Caki2 (cell line): Measurements from ENCODE around the gene SCN11A. TPM values are rescaled to one million over a fixed set of nuclear protein-coding genes. Genes with fewer than 3 reads are reported as not detected.

Experiments used
- DNase-seq: peaks from one replicate; pipeline ENCODE4 v3.0.0-alpha.2; 2015; ENCODE audit warnings: low read depth
- in situ Hi-C: cut with HindIII; loops from 2 replicates; pipeline ENCODE4 v1.10.0; 2016; ENCODE audit warnings: low sequenced_read_pairs, low pct_unique_long_range_greater_than_20kb, mixed read lengths
- total RNA-seq: library from RNA; depleted of rRNA; stranded (reverse); fragments of >200 nt; shearing (Covaris generic); gene quantifications from 2 replicates; pipeline ENCODE4 v1.2.3, GENCODE V29; 2014; ENCODE audit warnings: low replicate concordance; rRNA removed

Gene SCN11A
- total RNA-seq = 0.03 TPM in 2 replicates

DNA sequence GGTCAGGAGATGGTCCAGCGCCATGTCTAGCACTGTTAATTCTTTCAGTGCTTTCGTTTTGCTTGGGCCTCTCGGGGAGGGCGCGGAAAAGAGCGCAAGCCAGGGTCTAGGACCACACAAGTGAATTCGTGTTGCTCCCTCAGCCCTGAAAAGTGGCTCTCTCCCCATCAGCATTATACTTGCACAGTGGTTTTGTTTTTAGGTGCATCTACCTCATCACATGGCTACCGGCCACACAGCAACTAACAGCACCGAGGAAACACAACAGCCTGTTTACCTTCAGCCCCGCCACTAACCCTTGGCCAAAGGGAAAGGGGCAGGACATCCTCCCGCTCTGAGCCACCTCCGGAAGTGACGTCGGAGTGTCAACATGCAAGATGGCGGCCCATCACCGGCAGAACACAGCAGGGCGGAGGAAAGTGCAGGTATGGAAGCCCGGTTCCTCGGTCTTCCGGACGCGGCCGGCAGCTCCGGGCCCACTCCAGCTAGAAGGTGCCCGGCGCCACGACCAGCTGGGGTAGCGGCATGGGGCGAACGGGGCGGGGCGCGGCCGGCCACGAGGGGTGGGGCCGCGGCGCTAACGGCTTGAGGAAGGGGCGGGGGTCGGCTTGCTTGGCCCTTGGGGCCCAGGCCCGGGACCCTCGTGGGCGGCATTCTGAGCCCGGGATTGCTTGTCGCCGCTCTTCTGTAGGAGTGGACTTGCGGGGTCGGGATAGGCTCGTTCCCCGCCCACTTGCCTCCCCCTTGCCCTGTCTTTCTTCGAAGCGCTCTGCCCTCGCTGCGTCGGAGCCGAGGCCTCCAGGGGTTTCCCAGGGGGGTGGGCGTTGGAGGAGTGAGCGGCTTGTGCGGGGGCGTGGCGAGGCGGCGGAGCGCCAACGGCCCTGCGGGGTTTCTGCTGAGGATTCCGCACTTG lies at the start of gene SCN11A, which contains the start of gene WDR48:
TSS of gene SCN11A (minus strand) at position 296 of the 913 bp plus-strand sequence. CDS start 101,582 bp downstream, outside the sequence.
TSS of gene WDR48 (plus strand) at position 368 of the 913 bp plus-strand sequence. CDS start at position 378, 10 bp downstream.
- peak; percentile 77 for DNase-seq
- in situ Hi-C loops = no loop called here

DNA sequence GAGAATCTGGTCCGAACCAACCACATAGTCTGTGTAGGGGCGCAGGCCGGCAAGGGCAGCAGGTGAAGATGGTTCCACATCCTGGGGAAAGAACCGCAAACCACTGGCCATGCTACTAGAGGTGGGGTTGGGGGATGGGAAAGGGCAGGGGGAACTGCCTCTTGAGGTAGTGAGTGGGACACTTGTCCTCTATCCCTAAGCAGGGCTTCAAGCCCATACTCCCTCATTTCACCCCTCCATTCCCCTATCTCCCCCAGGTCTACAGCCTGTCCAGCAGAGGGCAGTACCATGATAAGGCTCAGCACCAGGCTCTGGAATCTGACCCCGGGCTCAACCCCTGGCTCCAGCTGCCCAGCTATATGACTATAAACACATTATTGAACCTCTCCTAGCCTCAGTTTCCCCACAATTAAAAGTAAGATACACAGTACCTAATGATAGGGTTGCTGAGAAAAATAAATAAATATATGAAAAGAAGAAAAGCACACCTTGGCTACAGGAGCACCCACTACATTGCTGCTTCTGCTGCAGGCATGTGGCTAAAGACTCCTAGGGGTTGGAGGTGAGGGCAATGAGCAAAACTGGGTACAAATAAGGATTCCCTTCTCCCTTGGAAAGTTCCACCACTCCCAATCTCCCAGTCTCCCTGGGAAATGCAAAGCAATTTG lies 49.4 kb upstream of the SCN11A start:
- in situ Hi-C loops = no loop called here
- DNase-seq = no peak

DNA sequence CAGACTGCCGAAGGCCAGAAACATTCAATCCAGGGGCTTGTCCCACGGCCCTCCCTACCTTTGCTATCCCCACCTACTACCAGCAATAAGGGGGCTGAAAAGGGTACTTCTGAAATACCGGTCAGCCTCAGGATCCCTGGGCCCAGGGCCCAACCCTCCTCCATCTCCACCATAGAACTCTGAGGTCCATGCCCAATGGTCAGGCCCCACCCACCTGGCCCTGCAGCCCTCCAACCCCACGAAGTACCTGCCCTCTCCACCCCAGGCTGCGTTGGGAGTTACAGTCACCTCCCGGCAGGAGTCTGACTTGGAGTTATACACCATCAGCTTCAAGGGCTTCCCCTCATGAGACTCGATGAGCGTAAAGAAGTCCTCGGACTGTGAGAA lies 48.7 kb upstream of the SCN11A start:
- in situ Hi-C loops = no loop called here
- no peak for DNase-seq

DNA sequence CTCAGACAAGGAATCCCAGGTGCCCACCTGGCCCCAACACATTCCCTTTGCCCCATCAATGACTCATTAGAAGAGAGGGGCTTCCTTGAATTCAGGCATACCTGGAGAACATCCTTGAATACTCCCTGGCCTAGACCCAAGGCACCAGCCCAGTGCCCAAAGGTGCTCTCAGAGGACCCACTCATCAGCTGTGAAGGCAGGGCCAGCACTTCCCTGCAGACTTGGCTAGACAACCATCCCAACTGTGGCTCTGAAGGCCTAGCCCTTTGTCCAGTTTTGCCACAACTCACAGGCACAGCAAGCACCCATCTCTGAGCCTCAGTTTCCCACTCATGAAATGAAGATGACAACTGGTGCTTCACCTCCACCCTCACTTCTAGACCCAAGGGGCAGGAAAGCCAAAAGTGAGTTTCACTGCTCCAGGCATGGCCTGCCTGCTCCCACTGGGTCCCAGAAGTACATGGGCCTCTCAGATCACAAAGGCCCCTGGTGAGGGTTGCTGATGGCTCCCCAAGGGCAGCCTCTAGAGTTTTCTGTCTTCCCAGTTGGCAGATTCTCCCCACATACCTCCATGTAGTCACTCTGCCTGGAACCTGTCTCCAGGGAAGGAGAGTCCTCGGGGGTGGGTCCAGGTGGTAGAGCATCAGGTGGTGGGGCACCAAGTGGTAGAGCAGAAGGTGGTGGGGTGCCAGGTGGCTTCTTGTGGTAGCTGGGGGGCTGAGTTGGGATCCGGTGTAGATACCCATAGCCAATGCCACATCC lies 48.2 kb upstream of the SCN11A start:
- in situ Hi-C loops = no loop called here
- no peak for DNase-seq

DNA sequence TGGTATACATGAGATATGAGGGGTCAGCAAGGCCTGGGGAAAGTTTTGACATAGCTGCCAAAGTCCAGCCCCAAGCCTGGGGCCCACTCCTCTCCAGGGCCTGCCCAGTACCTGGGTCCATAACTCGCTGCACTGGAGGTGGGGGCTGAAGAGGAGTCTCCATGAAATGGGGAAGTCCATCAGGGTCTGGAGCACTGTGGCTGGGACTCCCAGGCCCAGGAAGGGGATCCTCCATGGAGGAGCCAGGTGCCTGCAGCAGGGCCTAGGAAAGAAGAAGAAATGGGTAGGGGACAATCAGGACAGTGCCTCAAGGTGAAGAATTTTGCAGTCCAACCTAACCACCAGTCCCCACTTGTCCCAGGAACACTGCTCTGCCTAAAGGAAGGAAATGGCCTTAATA lies 47.5 kb upstream of the SCN11A start:
- in situ Hi-C loops = no loop called here

DNA sequence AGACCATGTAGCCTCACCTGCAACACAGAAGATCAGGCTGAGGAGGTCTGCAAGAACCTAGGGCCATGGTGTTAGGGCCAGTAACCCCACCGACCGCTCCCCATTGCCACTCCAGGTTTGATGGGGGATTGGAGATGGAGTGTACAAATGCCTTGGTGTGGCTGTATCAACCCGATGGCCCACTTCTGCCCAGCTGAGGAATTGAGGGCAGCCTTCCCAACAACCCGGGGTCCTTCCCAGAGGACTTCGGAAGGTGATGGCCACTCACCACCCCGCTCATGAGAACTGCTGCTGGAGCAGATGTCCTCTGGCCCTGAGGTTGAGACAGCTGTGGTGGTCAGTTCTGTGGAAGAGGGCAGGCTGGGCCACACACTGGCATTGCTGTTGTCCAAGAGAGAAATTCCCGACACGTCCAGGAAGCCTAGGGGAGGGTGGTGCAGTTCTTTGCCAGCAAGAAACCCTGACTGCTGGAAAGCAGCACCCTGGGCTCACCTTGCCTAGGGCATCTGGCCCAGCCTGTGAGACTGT lies 46.8 kb upstream of the SCN11A start:
- DNase-seq = no peak
- in situ Hi-C loops = no loop called here

More for the DNA sequence above, 47.5 kb upstream of the SCN11A start:
- no peak for DNase-seq

DNA sequence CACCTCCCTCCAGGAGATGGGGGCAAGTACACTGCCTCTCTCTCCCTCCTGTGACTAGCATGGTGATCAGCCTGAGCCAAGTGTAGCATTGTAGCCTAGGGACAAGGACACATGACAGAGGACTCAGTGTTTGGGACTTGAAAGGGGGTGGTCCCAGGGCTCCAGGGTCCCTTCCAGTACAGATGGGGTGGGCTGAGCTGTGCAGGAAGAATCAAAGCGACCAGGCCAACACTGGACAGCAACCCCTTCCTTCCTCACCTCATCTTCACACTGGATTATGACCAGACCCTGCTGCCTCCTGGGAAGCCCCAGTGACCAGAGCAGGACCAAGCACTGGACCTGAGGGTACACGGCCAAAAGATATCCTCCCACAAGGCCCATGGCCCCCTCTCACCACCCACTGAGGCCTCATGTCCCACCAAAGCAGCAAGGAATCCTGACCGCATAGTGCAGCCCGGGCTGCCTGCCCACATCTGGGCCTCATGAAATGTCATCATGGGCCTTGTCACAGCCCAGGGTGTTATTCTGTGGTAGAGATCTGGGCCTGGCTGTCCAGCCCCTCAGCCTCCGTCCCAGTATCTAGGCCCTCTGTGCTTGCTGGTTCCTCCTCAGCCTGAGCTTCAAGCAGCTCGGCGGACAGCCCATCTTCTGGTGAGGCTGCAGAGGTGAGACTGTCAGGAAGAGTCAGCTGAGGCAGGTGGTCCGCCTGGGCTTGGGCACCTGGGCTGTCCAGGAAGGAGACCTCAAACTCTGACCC lies 46.1 kb upstream of the SCN11A start:
- in situ Hi-C loops = no loop called here

DNA sequence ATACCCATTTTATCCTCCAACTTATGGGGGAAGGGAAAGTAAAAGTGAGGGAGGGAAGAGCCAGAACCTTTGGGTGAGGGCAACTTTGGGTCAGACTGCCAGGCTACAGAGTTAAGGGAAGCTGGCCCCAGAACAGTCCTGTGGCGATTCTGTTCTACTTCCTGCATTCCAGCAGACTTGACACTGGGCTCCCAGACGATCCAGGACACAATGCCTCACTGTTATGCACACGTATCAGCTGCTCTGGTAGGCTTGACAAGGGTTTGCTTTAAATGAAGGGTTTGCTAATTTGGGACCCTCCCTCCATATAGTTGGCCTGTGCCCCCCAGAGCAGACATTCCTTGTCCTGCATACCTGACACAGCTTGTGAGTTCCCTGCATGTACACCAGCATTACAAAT lies 45.0 kb upstream of the SCN11A start:
- no peak for DNase-seq
- in situ Hi-C loops = no loop called here

More for the DNA sequence above, 46.1 kb upstream of the SCN11A start:
- no peak for DNase-seq

DNA sequence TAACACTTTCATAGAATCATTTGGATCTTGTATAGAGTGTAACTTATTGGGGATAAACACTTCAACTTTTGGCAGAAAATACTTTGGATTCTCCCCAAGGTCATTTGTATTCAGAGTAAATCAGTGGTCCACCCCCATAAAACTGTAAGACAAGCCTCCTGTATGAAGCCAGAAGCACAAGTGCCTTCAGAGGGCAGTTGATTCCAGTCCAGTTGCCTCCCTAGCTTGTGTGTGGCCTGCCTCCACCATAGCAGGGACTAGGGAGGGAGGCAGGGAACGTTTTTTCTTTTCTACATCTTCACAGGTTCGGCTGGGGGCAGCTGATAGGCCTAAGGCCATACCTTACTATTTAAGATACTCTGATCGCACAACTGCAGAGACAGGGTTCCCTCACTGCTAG lies 44.0 kb upstream of the SCN11A start:
- no peak for DNase-seq
- in situ Hi-C loops = no loop called here

DNA sequence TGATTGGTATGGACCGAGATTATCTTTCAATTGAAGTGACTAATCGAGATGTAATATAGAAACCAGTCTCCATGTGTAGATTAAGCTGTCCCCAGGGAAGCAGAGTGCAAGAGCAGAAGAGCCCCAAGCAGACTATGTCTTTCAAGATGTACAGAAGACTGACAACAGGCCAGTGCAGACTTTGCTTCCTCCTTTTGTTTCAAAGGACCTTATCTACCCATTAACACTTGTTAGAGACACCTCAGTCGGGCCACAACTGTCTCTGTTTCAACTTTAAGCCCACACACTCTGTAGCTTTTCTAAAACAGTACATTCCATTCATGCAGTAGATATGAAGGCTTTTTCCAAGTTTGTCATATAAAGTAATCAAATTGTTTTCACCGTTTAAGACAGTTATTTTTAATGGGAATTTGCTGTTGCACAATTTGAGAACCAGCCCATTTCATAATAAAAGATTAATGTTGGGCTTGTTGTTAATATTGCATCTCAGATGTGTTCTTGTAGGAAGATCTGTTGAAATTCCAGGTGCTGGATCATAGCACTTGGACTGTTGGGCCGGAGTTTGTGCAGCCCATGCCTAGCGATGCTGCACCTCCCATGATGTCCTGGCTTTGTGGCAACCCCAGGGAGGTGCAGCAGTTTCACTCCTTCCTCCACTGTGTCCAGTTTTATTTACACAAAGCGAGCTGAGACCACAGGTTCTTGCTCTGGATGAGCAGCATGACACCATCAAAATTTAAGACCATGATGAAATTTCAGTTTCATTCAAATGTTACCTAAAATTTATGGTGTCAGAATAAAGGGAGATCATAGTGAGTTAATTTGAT lies 43.3 kb upstream of the SCN11A start:
- in situ Hi-C loops = no loop called here
- no peak for DNase-seq

DNA sequence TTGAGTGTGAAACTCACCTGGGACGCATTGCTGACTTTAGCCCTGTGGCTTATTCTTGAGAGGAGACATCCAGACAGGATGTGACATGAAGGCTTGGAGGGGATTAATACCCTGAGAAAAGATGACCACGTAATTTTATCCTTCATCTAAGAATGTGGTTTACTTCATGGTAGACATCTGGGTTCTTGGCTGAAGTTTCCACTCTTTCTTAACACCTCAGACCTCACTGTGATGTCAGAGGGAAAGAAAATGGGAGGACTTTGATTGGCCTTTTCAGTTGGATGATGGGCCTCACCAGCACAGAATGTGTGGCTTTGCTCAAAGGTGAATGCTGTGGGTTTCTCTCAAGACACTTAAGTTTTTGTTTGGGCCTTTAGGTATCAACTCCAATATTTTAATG lies 39.2 kb upstream of the SCN11A start:
- in situ Hi-C loops = no loop called here
- DNase-seq = no peak

DNA sequence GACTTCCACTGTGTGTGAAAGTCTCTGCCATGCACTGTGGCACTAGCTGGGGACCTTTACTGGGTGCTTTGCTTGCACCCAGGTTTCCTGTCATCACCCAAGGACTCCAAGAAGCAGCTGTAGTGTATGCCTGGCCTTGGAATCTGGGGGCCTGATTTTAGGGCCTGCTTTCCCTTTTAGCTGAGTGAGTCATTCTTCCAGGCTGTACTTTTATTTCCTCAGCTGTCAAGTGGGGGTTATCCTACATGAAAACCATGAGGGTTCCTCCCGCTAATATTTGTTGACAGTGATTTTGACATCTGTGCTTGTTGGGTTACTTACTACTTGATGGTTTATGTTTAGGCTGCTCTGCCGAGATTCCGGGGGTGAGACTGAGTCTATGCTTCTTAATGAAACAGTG lies 37.1 kb upstream of the SCN11A start:
- in situ Hi-C loops = no loop called here
- no peak for DNase-seq

DNA sequence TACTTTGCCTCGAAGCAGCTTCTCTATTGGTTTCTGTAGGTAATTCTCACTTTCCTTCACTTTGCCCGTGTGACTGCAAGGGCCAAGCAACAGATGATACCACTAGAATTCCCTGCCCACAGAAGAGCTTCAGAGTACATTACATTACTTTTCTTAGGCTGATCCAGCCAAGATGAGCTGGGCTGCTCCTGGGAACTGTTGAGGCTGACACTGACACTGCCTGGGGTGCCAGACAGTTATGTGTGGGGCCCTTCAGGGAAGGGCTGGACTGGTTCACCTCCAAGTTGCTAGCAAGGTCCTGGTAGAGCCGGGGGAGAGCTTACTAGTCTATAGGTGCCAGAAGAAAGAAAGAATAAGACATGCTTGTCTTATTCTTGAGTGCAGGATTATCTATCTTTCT lies 36.7 kb upstream of the SCN11A start:
- in situ Hi-C loops = no loop called here
- DNase-seq = no peak

DNA sequence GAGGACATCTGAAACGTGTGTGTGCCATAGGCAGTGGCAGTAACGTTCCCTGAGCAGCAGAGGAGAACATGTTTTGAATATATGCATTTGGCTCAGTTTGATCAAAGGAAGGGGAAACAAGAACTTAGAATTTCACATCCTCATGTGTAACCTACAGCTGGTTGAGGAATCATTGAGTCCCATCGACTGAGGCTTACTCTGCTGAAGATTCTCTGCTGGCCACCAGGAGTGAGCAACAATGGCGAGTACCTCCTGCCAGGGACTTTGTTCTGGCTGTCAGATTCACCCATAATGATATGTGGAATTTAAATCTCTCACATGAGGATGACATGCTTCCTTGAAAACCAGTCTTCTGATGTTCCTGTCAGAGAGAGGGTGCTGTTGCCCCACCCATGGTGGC lies 34.4 kb upstream of the SCN11A start:
- in situ Hi-C loops = no loop called here

DNA sequence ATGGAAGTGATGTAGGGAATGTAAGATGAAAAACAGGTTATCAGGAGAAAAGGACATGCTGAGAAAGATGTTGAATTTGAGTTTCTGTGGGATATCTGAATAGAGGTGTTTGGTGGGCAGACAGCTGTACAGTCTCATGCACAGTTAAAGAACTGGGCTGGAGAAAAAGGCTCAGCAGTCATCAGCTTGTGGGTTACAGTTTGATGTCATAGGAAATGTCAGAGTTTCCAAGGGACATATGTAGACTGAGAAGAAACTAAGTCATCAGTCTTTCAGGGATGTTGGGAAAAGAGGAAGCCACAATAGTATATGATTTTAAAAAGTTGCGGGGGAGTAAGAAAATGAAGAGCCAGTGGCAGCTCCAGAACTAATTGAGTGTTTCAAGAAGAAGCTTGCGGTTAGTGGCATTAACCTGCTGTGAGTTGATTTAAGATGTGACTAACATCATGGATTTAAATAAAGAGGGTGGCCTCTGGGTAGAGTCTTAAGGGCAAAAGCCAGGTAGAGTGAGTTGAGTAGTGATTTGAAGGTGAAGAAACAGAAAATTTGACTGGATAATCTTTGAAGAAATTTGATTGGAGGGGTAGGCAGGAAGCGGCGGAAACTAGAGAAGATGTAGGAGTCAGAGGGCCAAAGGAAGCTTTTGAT lies 31.0 kb upstream of the SCN11A start:
- no peak for DNase-seq
- in situ Hi-C loops = no loop called here

More for the DNA sequence above, 34.4 kb upstream of the SCN11A start:
- DNase-seq = no peak

DNA sequence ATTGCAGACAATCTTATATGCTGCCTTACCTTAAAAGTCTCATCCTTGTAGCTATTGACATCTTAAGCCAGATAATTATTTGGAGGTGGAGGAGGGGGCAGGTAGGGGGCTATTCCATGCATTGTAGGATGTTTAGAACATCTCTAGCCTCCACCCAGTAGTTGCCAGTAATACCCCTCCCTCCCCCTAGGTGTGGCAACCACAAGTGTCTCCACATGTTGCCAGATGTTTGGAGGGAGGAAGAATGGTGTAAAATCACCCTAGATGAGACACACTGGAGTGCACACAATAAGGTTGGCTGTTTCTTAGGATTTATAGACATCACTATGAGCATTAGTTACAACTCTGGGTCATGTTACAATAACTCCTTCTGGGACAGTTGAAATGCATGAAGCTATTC lies 28.3 kb upstream of the SCN11A start:
- in situ Hi-C loops = no loop called here
- DNase-seq = no peak

DNA sequence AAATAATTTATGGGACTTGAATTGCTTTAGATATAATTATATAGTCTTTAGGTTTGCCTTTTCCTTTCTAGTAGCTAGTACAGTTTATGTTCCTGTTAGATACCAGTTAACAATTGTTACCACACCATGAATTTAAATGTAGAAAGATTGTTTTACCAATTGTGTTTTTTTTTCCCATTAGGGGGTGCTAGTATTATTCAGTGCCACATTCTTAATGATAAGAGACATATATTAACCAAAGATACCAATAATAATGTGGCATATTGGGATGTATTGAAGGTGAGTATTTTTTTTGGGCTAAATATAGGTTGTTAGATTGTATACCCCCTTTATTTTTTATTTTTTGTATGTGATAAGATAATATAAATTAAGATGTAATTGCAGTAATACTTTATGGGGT lies 27.8 kb upstream of the SCN11A start:
- DNase-seq = no peak
- in situ Hi-C loops = no loop called here
